ENCODE results near the gene TRAM2.

TRAM2 gene

GRCh38 chr6:52513896-52514295 lies 63.0 kb downstream of the TRAM2 start:
- H3K4me3 ChIP-seq (ENCODE audit: low read length), result no peak overlapping the region
- DNase-seq (ENCODE audit: low read depth), result no peak
- no peak for TF ChIP-seq CTCF (conservative IDR thresholded peaks at IDR 0.05; ENCODE audit: low read length)

GRCh38 chr6:52513464-52513863 lies 63.4 kb downstream of the TRAM2 start:
- no peak for DNase-seq (ENCODE audit: low read depth)
- H3K4me3 ChIP-seq (ENCODE audit: low read length), result no peak overlapping the region
- TF ChIP-seq CTCF (conservative IDR thresholded peaks at IDR 0.05; ENCODE audit: low read length), result no peak

- DNase-seq (ENCODE audit: low read depth), result peak; percentile 86
- TF ChIP-seq CTCF (conservative IDR thresholded peaks at IDR 0.05; ENCODE audit: low read length), result no peak
- H3K4me3 ChIP-seq (ENCODE audit: low read length), result no peak overlapping the region
Observed at GRCh38 chr6:52512199-52512598, 64.7 kb downstream of the TRAM2 start.

GRCh38 chr6:52511572-52512151 lies 65.2 kb downstream of the TRAM2 start:
- no peak overlapping the region for H3K4me3 ChIP-seq (ENCODE audit: low read length)
- no peak for DNase-seq (ENCODE audit: low read depth)
- no peak for TF ChIP-seq CTCF (conservative IDR thresholded peaks at IDR 0.05; ENCODE audit: low read length)

- no peak overlapping the region for H3K4me3 ChIP-seq (ENCODE audit: low read length)
- no peak for DNase-seq (ENCODE audit: low read depth)
- no peak for TF ChIP-seq CTCF (conservative IDR thresholded peaks at IDR 0.05; ENCODE audit: low read length)
Observed at GRCh38 chr6:52511163-52511562, 65.7 kb downstream of the TRAM2 start.

GRCh38 chr6:52510213-52510562 lies 66.7 kb downstream of the TRAM2 start:
- no peak overlapping the region for H3K4me3 ChIP-seq (ENCODE audit: low read length)
- no peak for DNase-seq (ENCODE audit: low read depth)
- TF ChIP-seq CTCF (conservative IDR thresholded peaks at IDR 0.05; ENCODE audit: low read length), result no peak

GRCh38 chr6:52509281-52510212 lies 67.3 kb downstream of the TRAM2 start:
- peak; percentile 76 for DNase-seq (ENCODE audit: low read depth)
- no peak overlapping the region for H3K4me3 ChIP-seq (ENCODE audit: low read length)
- TF ChIP-seq CTCF (conservative IDR thresholded peaks at IDR 0.05; ENCODE audit: low read length), result no peak
